ENCODE results near the gene UNC119. TPM values are rescaled to one million over a fixed set of nuclear protein-coding genes. Genes with fewer than 3 reads are reported as not detected.

Gene UNC119
- total RNA-seq, 2 experiments from 2014 or later, result 54.9 to 57.8 TPM

DNA sequence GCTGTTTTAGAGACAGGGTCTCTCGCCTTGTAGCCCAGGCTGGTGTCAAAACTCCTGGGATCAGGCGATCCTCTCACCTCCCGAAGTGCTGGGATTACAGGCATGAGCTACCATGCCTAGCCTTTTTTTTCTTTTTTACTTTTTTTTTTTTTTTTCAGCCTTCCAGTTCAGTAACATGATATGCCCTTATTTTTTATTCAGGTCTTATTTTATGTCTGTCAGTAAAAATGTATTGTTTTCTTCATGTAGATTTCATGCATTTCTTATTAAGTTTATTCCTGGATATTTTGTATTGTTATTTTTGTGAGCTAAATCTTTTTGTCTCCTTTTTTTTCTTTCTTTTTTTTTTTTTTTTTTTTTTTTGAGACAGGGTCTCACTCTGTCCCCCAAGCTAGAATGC, 49.0 kb downstream of the UNC119 start:
- Mint-ChIP-seq H3K9me3 (no peaks in the 10 kb centered on the region), H3K4me3 (no peak overlapping the region), H3K36me3 (no peaks in the 10 kb centered on the region), H3K27me3 (peaks cover 8% of the 10 kb centered on the region), H3K27ac (no peak overlapping the region), H3K4me1 (no peaks in the 10 kb centered on the region)
- DNase-seq (no peak), ATAC-seq (ENCODE audit: low read depth) (no peak)
- POLR2A ChIA-PET, result no interaction called here

DNA sequence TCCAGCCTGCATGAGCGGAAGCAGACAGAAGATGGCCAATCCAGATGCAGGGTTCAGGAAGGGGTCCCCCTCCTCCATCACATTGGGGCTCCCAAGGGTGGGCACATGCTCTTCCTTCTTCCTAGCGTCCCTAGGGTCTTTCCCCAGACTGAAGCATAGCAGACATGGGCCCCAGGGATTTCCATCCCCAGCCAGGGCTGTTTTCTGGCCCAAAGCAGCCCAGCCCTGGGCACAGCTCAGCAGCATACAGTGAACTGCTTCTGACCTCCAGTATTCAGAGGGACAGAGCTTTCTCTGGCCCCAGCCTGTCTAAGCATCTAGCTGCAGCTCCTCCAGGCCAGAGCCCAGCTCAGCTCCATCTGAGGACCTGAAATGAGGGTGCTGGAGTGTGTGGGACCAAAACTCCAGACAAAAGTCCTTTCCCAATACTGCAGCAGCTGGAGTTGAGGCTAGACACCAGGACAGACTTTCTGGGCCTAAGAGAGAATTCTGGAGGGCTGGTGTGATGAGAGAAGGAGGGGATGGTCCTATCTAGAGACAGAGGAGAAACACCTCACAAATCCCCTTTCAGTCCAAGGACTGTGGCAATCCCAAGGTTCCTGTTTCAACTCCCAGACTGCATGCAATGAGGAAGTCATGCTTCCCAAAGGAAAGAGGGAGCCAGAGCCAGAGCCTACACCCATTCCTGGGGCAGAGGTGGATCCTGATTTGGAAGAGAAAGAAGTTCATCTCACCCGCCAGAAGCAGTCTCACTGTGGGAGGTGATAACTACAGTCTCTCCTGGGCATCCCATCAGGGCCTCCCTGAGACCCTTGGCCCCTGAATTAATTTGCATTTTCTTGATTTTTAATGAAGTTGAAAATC, 50.8 kb downstream of the UNC119 start:
- H3K9me3 Mint-ChIP-seq, result no peaks in the 10 kb centered on the region

DNA sequence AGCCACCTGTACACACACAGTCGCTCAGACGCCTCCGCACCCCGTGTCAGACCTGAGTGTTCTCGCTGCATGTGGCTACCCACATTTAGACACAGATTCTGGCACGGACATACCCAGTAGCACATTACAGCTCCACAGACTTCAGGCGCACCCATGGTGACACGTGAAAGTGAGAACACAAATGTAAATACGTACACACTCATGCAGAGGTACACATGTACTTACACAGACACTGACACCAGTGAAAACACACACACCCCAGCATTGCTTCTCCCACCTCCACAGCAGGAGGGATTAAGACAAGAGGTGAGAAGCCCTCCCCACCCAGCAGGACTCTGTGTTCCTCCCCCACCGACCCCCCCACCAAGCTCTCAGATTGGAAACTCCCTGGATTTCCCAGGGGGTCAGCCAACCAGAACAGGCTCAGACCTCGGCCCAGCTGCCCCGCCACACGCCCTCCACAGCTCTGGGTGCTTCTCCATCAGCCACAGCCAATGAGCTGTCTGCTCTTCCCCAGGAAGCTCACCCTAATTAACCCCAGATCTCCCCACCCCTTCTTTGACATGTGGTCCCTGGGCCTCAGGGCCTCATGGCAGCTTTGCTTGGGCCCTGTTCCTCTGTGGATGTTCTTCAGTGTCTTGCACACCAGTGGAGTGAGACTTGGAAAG, 51.6 kb downstream of the UNC119 start:
- DNase-seq, result no peak
- ATAC-seq (ENCODE audit: low read depth), result no peak
- POLR2A ChIA-PET, result no interaction called here
- Mint-ChIP-seq H3K4me1 (no peaks in the 10 kb centered on the region), H3K27me3 (peaks cover 8% of the 10 kb centered on the region), H3K9me3 (no peaks in the 10 kb centered on the region), H3K27ac (no peak overlapping the region), H3K4me3 (no peak overlapping the region), H3K36me3 (no peaks in the 10 kb centered on the region)

More for the DNA sequence above, 50.8 kb downstream of the UNC119 start:
- Mint-ChIP-seq H3K27ac (no peak overlapping the region), H3K36me3 (no peaks in the 10 kb centered on the region), H3K4me1 (no peaks in the 10 kb centered on the region), H3K27me3 (peaks cover 8% of the 10 kb centered on the region), H3K4me3 (no peak overlapping the region)
- POLR2A ChIA-PET, result no interaction called here
- DNase-seq (no peak), ATAC-seq (ENCODE audit: low read depth) (no peak)

DNA sequence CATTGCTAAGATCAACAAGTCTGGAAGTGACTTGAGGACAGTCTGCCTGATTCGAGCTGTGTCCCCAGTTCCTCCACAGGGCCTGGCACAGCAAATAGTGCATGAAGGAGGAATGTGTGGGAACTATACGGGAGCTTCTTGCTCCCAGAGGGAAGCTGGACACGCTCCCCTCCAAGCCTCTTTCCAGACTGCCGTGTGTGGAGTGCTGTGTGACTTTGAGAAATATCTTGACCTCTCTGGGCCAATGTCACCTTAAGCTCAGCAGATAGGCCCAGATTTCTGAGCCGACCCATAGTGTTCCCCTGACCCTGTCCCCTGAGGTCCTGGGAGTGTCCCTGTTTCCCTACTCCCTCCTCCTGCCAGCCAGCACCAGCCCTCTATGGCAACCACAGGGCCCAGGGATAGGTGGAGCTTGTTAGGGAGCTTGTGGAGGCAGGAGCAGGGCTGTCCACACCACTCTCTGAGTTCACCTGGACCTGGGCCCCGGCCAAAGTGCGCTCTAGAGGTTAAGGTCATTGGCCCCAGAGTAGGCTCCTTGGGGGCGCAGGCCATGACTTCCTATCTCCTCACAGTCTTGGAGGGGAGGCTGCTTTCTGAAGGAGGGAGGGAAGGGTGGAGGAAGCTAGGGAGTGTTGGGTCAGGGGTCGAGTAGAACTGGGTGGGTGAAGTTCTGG, 52.6 kb downstream of the UNC119 start:
- no peak overlapping the region for H3K27ac Mint-ChIP-seq
- POLR2A ChIA-PET, result no interaction called here
- no peaks in the 10 kb centered on the region for H3K4me1 Mint-ChIP-seq
- H3K27me3 Mint-ChIP-seq, result peaks cover 8% of the 10 kb centered on the region
- H3K4me3 Mint-ChIP-seq, result no peak overlapping the region
- ATAC-seq (ENCODE audit: low read depth) (no peak), DNase-seq (no peak)
- H3K9me3 Mint-ChIP-seq, result no peaks in the 10 kb centered on the region
- no peaks in the 10 kb centered on the region for H3K36me3 Mint-ChIP-seq

DNA sequence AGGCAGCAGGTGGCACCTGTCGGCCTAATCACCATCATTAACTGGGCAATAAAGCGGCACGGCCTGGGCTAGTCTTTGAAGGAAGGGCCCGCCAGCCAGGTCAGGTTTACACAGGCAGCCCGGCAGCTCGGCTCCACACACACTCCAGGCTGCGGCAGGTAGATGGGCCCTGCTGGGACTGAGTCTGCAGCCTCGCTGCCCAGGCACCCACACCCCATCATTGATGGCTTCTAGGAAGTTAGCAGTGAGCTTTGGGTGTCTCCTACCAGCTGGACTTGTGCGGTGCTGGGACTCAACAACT, 53.1 kb downstream of the UNC119 start:
- H3K4me1 Mint-ChIP-seq, result no peaks in the 10 kb centered on the region

DNA sequence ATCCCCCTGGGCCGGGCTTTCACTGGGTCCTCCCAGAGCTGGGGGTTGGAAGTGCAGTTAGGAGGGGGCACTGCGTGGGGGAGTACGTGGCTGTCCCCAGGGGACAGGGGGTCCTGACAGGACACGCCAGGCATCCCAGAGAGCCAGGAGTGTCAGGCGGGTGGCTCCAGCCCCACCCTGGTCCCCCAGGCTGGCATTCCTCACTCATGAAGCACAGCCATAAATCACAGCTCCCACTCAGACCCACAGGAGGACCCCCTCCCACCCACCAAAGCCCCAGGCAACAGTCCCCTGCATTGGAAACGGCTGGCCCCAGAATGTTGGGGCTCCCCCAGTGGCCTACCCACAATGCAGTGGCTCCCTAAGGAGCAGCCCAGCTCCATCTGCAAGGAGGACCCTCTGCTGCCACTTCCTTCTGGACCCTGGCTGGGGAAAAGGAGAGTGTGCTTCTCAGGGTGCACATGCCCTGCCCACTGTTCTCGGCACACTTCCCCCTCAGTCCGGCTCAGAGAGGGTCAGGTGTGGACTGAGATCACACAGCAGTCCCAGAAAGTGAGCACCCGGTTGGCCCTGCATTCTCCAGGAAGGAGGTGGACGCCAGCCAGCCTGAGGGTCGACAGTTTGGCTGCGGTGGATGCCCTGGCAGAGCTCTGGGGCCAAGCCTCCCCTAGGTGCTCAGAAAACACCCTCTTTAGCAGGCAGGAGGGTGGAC, 53.6 kb downstream of the UNC119 start:
- H3K36me3 Mint-ChIP-seq, result no peaks in the 10 kb centered on the region
- no peak for DNase-seq
- no peaks in the 10 kb centered on the region for H3K4me1 Mint-ChIP-seq
- H3K9me3 Mint-ChIP-seq, result no peaks in the 10 kb centered on the region
- H3K4me3 Mint-ChIP-seq, result no peak overlapping the region
- no peak overlapping the region for H3K27ac Mint-ChIP-seq
- POLR2A ChIA-PET, result no interaction called here
- H3K27me3 Mint-ChIP-seq, result peaks cover 5% of the 10 kb centered on the region
- ATAC-seq (ENCODE audit: low read depth), result no peak

More for the DNA sequence above, 53.1 kb downstream of the UNC119 start:
- POLR2A ChIA-PET, result no interaction called here
- Mint-ChIP-seq H3K4me3 (no peak overlapping the region), H3K36me3 (no peaks in the 10 kb centered on the region), H3K27ac (no peak overlapping the region), H3K9me3 (no peaks in the 10 kb centered on the region), H3K27me3 (peaks cover 8% of the 10 kb centered on the region)
- no peak for DNase-seq
- ATAC-seq (ENCODE audit: low read depth), result no peak

DNA sequence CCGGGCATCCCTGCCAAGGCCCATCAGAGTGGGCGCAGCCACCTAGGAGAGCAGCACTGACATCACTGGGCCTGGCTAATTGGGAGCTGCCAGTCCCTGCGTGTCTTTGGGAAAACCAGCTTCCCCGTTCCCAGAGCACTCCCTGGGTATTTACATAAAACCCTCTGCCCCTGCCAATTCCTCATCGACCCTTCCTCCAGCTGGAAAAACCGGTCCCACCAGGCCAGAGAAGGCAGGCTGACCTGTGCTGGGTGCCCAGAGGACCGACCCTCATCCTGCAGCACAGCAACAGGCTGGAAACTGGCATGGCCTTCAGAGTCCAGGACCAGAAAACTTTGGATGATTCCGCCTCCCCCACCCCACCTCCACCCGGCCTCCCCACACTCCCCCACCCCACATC, 54.5 kb downstream of the UNC119 start:
- no peak overlapping the region for H3K4me3 Mint-ChIP-seq
- H3K36me3 Mint-ChIP-seq, result no peaks in the 10 kb centered on the region
- no peak for DNase-seq
- no peaks in the 10 kb centered on the region for H3K4me1 Mint-ChIP-seq
- no peaks in the 10 kb centered on the region for H3K9me3 Mint-ChIP-seq
- POLR2A ChIA-PET, result no interaction called here
- H3K27me3 Mint-ChIP-seq, result no peaks in the 10 kb centered on the region
- ATAC-seq (ENCODE audit: low read depth), result no peak
- H3K27ac Mint-ChIP-seq, result no peak overlapping the region

Other genes with a start within 250 kb of the UNC119 start
- 10 to 100 TPM; 18.8 to 20.9 TPM for gene TMEM97, start 233.4 kb downstream of the UNC119 start, total RNA-seq
- gene IFT20, start 217.2 kb downstream of the UNC119 start, total RNA-seq, result 10 to 100 TPM; 24.6 to 28.9 TPM
- gene TNFAIP1, start 216.9 kb downstream of the UNC119 start, total RNA-seq, result 10 to 100 TPM; 18.7 to 20.3 TPM
- 10 to 100 TPM; 51.5 to 54.5 TPM for gene POLDIP2, start 195.1 kb downstream of the UNC119 start, total RNA-seq
- not detected for gene SEBOX, start 187.4 kb downstream of the UNC119 start, total RNA-seq
- gene VTN, start 182.3 kb downstream of the UNC119 start, total RNA-seq, result under 1 TPM in 1 of 2 experiments, not detected in 1; 0.28 TPM
- 10 to 100 TPM; 25.6 to 25.8 TPM for gene SARM1, start 180.9 kb downstream of the UNC119 start, total RNA-seq
- 1 to 10 TPM; 3.0 to 3.6 TPM for gene SLC46A1, start 146.4 kb downstream of the UNC119 start, total RNA-seq
- gene SLC13A2, start 79.0 kb downstream of the UNC119 start, total RNA-seq, result not detected
- gene FOXN1, start 46.3 kb downstream of the UNC119 start, total RNA-seq, result not detected
- gene PIGS, start 18.9 kb upstream of the UNC119 start, total RNA-seq, result 10 to 100 TPM; 60.5 to 63.1 TPM
- gene ALDOC, start 24.3 kb upstream of the UNC119 start, total RNA-seq, result 100 to 1,000 TPM; 142 to 154 TPM
- gene SPAG5, start 46.4 kb upstream of the UNC119 start, total RNA-seq, result 100 to 1,000 TPM; 109 to 118 TPM
- 10 to 100 TPM; 20.7 to 24.9 TPM for gene RSKR, start 61.6 kb upstream of the UNC119 start, total RNA-seq
- gene BLTP2, start 92.5 kb upstream of the UNC119 start, total RNA-seq, result 100 to 1,000 TPM; 144 to 157 TPM
- 10 to 100 TPM; 47.3 to 50.1 TPM for gene SDF2, start 109.3 kb upstream of the UNC119 start, total RNA-seq
- gene SUPT6H, start 109.6 kb upstream of the UNC119 start, total RNA-seq, result 10 to 100 TPM; 81.4 to 87.1 TPM
- 10 to 100 TPM; 12.0 to 12.1 TPM for gene PROCA1, start 159.3 kb upstream of the UNC119 start, total RNA-seq
- 1 to 10 TPM; 7.3 to 8.2 TPM for gene RAB34, start 165.2 kb upstream of the UNC119 start, total RNA-seq
- 1,000 to 10,000 TPM; 2,286 to 2,290 TPM for gene RPL23A, start 167.4 kb upstream of the UNC119 start, total RNA-seq
- gene TLCD1, start 173.6 kb upstream of the UNC119 start, total RNA-seq, result 1 to 10 TPM; 1.6 to 2.2 TPM
- 1 to 10 TPM; 7.1 to 8.9 TPM for gene NEK8, start 176.2 kb upstream of the UNC119 start, total RNA-seq
- gene TRAF4, start 191.4 kb upstream of the UNC119 start, total RNA-seq, result 10 to 100 TPM; 48.1 to 55.3 TPM

All from activated naive CD8-positive, alpha-beta T cell treated with anti-CD3 and anti-CD28 coated beads, Interleukin-2, amount 10 ng/mL, durations not matched to agents 7 days and 5 days (primary cell).